Measurements from ENCODE around the gene UST.

UST gene

GRCh38 chr6:148746363-148747144, at the start of gene UST:
UST (plus strand) TSS chr6:148747030; CDS start chr6:148747431, 401 bp downstream.
- DNase-seq: peak; percentile 82

GRCh38 chr6:148697895-148698440, 48.9 kb upstream of the UST start:
- DNase-seq: no peak

GRCh38 chr6:148698671-148699180, 48.1 kb upstream of the UST start:
- no peak for DNase-seq

GRCh38 chr6:148700047-148700715, 46.6 kb upstream of the UST start:
- peak; percentile 20 for DNase-seq

- peak; percentile 58 for DNase-seq
These were observed 46.0 kb upstream of the UST start for GRCh38 chr6:148700741-148701311.

GRCh38 chr6:148701375-148701774, 45.5 kb upstream of the UST start:
- no peak for DNase-seq

- no peak for DNase-seq
These were observed 42.9 kb upstream of the UST start for GRCh38 chr6:148703900-148704299.

GRCh38 chr6:148704400-148705246, 42.2 kb upstream of the UST start:
- DNase-seq: peak; percentile 31

GRCh38 chr6:148708707-148709106, 38.1 kb upstream of the UST start:
- DNase-seq: no peak

GRCh38 chr6:148709577-148709976, 37.3 kb upstream of the UST start:
- no peak for DNase-seq

GRCh38 chr6:148711833-148712654, 34.8 kb upstream of the UST start:
- peak; percentile 4 for DNase-seq

- DNase-seq: no peak
These were observed 33.6 kb upstream of the UST start for GRCh38 chr6:148713033-148713738.

GRCh38 chr6:148713921-148714320, 32.9 kb upstream of the UST start:
- DNase-seq: no peak

- no peak for DNase-seq
These were observed 30.0 kb upstream of the UST start for GRCh38 chr6:148716811-148717210.

- DNase-seq: no peak
These were observed 26.4 kb upstream of the UST start for GRCh38 chr6:148720406-148720805.

GRCh38 chr6:148720897-148721296, 25.9 kb upstream of the UST start:
- no peak for DNase-seq

GRCh38 chr6:148723484-148723883, 23.3 kb upstream of the UST start:
- no peak for DNase-seq

GRCh38 chr6:148724428-148724827, 22.4 kb upstream of the UST start:
- DNase-seq: no peak

- no peak for DNase-seq
These were observed 19.7 kb upstream of the UST start for GRCh38 chr6:148727104-148727503.

GRCh38 chr6:148735989-148736388, 10.8 kb upstream of the UST start:
- peak; percentile 16 for DNase-seq

Measured in hematopoietic multipotent progenitor cell treated with erythropoietin and hydrocortisone succinate and interleukin-3 and kit ligand, for 4 days (in vitro differentiated cells).